A673 (cell line): ENCODE results near the gene PHC2. TPM values are rescaled to one million over a fixed set of nuclear protein-coding genes. Genes with fewer than 3 reads are reported as not detected.

ENCODE experiments used
- BruUV-seq: library from RNA; stranded (reverse); fragments of 400-500 nt; replicated peaks from 2 replicates; lab custom pipeline; 2021; lab: Mats Ljungman, UMichigan
- CTCF ChIA-PET: fragments of 300-600 bp; sonication (Branson Sonifier 250); formaldehyde crosslinking; loops from one replicate; lab custom pipeline; 2022; ENCODE audit warnings: antibody characterized with exemption; lab: Charles Lee
- POLR2A ChIA-PET: fragments of 300-600 bp; sonication (Branson Sonifier 250); formaldehyde crosslinking; loops from one replicate; lab custom pipeline; 2022; ENCODE audit warnings: antibody characterized with exemption; ENCODE audit not compliant: low non-redundant PET; lab: Charles Lee
- DNase-seq: peaks from one replicate; pipeline ENCODE4 v3.0.0-alpha.2; 2015; ENCODE audit warnings: low spot score
- H3K27ac ChIP-seq: fragments of 200-600 bp; sonication (generic); 2 replicates; pipeline ENCODE4 v1.5.1; 2016; ENCODE audit warnings: mixed run types, low read depth, mild to moderate bottlenecking, mixed read lengths, antibody characterized with exemption, low read length; ENCODE audit not compliant: poor library complexity, severe bottlenecking
- H3K27me3 ChIP-seq: fragments of 200-600 bp; sonication (generic); replicated peaks from 2 replicates; pipeline ENCODE4 v1.6.1; 2017; ENCODE audit warnings: mixed run types, low read depth, mild to moderate bottlenecking, mixed read lengths, antibody characterized with exemption, low read length; ENCODE audit not compliant: insufficient read depth, poor library complexity
- H3K36me3 ChIP-seq: fragments of 200-600 bp; sonication (generic); 2 replicates; pipeline ENCODE4 v1.6.1; 2016; ENCODE audit warnings: mixed run types, mild to moderate bottlenecking, mixed read lengths, antibody characterized with exemption, low read length; ENCODE audit not compliant: insufficient read depth, poor library complexity, severe bottlenecking
- H3K4me1 ChIP-seq: fragments of 200-600 bp; sonication (generic); 2 replicates; pipeline ENCODE4 v1.6.1; 2017; ENCODE audit warnings: mixed run types, mild to moderate bottlenecking, mixed read lengths, antibody characterized with exemption, low read length; ENCODE audit not compliant: insufficient read depth, poor library complexity, severe bottlenecking
- H3K4me3 ChIP-seq: fragments of 200-600 bp; sonication (generic); 2 replicates; pipeline ENCODE4 v1.5.1; 2016; ENCODE audit warnings: low read depth, mixed run types, mild to moderate bottlenecking, mixed read lengths, low read length; ENCODE audit not compliant: poor library complexity, severe bottlenecking
- H3K9me3 ChIP-seq: fragments of 200-600 bp; sonication (generic); 2 replicates; pipeline ENCODE4 v1.6.1; 2016; ENCODE audit warnings: mixed run types, low read depth, mild to moderate bottlenecking, mixed read lengths, antibody characterized with exemption, low read length; ENCODE audit not compliant: poor library complexity, severe bottlenecking
- EZH2 ChIP-seq: fragments of 200-600 bp; sonication (generic); IDR thresholded peaks from 2 replicates; pipeline ENCODE4 v1.6.1; 2017; ENCODE audit warnings: borderline replicate concordance, low read depth, mild to moderate bottlenecking, mixed read lengths, antibody characterized with exemption, low read length; ENCODE audit not compliant: poor library complexity, severe bottlenecking
- intact Hi-C: fragments of 100-400 bp; cut with micrococcal nuclease; formaldehyde crosslinking; loops from one replicate; pipeline ENCODE4 v1.10.0; 2022; ENCODE audit not compliant: unreplicated experiment
- total RNA-seq: library from RNA; stranded (reverse); gene quantifications from 2 replicates; pipeline ENCODE4 v1.2.3, GENCODE V29; 2021
- TF ChIP-seq, protein P1 (sequence below): fragments of 300-800, 200-600 bp; sonication (generic); conservative IDR thresholded peaks from 2 replicates; pipeline ENCODE4 v1.5.1; 2017; ENCODE audit warnings: low read depth, mild to moderate bottlenecking, antibody characterized with exemption, low read length, moderate library complexity, mixed read lengths

The PHC2 gene
- total RNA-seq, 1 experiment from 2014 or later, result 136 TPM

DNA sequence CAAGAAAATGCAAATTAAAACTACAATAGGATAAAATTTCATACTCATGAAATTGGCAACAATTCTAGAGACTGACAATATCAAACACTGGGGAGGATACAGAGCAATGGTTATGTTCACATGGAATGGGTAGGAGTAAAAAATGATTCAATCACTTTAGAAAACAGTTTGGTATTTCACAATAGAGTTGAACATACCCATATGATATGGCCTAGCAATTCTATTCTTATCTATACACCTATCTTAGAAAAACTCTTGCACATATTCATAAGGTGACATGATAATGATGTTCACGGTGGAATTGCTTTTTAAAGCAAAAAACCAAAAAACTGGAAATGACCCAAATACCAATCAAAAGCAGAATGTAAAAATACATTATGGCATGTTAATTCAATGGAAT, 28.7 kb downstream of the PHC2 start:
- Histone ChIP-seq H3K9me3 (peaks cover 3% of the 10 kb centered on the region), H3K36me3 (no peaks in the 10 kb centered on the region), H3K27me3 (no peaks in the 10 kb centered on the region), H3K27ac (no peak overlapping the region), H3K4me1 (peaks cover 13% of the 10 kb centered on the region), H3K4me3 (no peak overlapping the region)
- no TSS peak for BruUV-seq
- intact Hi-C loops, result no loop called here
- DNase-seq, result no peak
- TF ChIP-seq, protein P1, sequence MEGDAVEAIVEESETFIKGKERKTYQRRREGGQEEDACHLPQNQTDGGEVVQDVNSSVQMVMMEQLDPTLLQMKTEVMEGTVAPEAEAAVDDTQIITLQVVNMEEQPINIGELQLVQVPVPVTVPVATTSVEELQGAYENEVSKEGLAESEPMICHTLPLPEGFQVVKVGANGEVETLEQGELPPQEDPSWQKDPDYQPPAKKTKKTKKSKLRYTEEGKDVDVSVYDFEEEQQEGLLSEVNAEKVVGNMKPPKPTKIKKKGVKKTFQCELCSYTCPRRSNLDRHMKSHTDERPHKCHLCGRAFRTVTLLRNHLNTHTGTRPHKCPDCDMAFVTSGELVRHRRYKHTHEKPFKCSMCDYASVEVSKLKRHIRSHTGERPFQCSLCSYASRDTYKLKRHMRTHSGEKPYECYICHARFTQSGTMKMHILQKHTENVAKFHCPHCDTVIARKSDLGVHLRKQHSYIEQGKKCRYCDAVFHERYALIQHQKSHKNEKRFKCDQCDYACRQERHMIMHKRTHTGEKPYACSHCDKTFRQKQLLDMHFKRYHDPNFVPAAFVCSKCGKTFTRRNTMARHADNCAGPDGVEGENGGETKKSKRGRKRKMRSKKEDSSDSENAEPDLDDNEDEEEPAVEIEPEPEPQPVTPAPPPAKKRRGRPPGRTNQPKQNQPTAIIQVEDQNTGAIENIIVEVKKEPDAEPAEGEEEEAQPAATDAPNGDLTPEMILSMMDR, result no peak
- ChIA-PET POLR2A (no interaction called here), CTCF (no interaction called here)

GRCh38 chr1:33401471-33401870, 29.4 kb downstream of the PHC2 start:
- Histone ChIP-seq H3K9me3 (peaks cover 3% of the 10 kb centered on the region), H3K36me3 (no peaks in the 10 kb centered on the region), H3K4me3 (no peak overlapping the region), H3K27me3 (no peaks in the 10 kb centered on the region), H3K27ac (no peak overlapping the region), H3K4me1 (peaks cover 13% of the 10 kb centered on the region)
- intact Hi-C loops, result no loop called here
- no TSS peak for BruUV-seq
- TF ChIP-seq, protein P1, result no peak
- no peak for TF ChIP-seq EZH2
- DNase-seq, result no peak
- ChIA-PET POLR2A (no interaction called here), CTCF (no interaction called here)

DNA sequence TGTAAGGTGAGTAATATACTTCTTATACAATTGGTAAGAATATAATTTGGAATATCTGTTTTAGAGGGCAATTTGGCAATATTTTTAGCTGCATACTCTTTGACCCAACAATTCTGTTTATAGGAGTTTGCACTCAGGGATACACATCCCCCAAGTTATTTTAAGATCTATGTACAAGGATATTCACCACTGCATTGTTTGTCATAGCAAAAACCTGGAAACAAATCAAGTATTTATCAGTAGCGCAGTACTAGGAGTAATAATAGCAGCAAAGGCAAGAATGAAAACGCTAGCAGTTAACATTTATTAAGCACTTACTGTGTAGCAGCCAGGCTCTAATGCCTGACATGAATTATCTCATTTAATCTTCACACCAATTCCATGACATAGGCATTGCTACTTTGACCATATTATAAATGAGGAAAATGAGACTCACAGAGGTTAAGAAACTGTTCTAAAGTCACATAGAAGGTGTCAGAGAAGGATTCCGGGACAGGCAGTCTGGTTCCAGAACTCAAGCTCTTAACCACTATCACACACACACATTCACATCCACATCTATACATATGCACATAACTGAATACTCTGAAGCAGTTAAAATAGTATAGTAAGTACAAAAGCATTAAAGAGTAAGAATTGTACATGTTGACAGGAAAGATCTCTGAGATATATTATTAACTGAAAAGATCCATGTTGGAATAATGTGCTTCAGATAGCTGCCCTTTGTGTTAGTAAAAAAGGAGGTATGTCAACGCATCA, 30.6 kb downstream of the PHC2 start:
- CTCF ChIA-PET, result no interaction called here
- no peak overlapping the region for H3K27ac ChIP-seq

More for the DNA sequence above, 30.6 kb downstream of the PHC2 start:
- H3K4me3 ChIP-seq, result no peak overlapping the region
- peaks cover 3% of the 10 kb centered on the region for H3K9me3 ChIP-seq
- H3K4me1 ChIP-seq, result peaks cover 13% of the 10 kb centered on the region
- BruUV-seq, result no TSS peak
- POLR2A ChIA-PET, result no interaction called here
- TF ChIP-seq EZH2, result no peak
- TF ChIP-seq, protein P1, result no peak
- no peaks in the 10 kb centered on the region for H3K27me3 ChIP-seq
- no peak for DNase-seq
- H3K36me3 ChIP-seq, result no peaks in the 10 kb centered on the region
- intact Hi-C loops, result no loop called here
